ENCODE data around the gene OLFML2A. TPM values are rescaled to one million over a fixed set of nuclear protein-coding genes. Genes with fewer than 3 reads are reported as not detected.
A peak's percentile ranks its signal among the peaks of the same experiment; 100 is the strongest.

OLFML2A gene
- total and polyA plus RNA-seq, 2 experiments from 2014 or later: 2.2 to 3.4 TPM

- Histone ChIP-seq H2AFZ (peak overlapping the region; percentile 68), H3K36me3 (replicated peaks; ENCODE audit: insufficient read depth, low read depth) (no peaks in the 10 kb centered on the region), H3K4me3 (peak overlapping the region; percentile 57), H3K9me2 (replicated peaks; ENCODE audit: insufficient read depth) (no peaks in the 10 kb centered on the region), H3K27me3 (no peaks in the 10 kb centered on the region), H4K20me1 (ENCODE audit: insufficient read depth, poor library complexity, severe bottlenecking) (peaks cover 21% of the 10 kb centered on the region), H3K9me3 (ENCODE audit: low read depth) (no peaks in the 10 kb centered on the region), H3K4me2 (peak overlapping the region; percentile 99), H3K79me2 (peaks cover 2% of the 10 kb centered on the region), H3K27ac (no peak overlapping the region), H3K4me1 (ENCODE audit: insufficient read depth) (peaks cover 7% of the 10 kb centered on the region)
- WGBS (ENCODE audit: low lambda C conversion rate, missing lambda C conversion rate): 80% methylated on average over 10 of the region's 11 CpGs
- DNase-seq (ENCODE audit: low spot score): no peak
- no peak for TF ChIP-seq EZH2 (IDR thresholded peaks at IDR 0.05; ENCODE audit: borderline replicate concordance)
- TF ChIP-seq EZH2phosphoT487 (IDR thresholded peaks at IDR 0.05; ENCODE audit: low read depth, severe bottlenecking, unreplicated experiment): no peak
- TF ChIP-seq, protein P1, sequence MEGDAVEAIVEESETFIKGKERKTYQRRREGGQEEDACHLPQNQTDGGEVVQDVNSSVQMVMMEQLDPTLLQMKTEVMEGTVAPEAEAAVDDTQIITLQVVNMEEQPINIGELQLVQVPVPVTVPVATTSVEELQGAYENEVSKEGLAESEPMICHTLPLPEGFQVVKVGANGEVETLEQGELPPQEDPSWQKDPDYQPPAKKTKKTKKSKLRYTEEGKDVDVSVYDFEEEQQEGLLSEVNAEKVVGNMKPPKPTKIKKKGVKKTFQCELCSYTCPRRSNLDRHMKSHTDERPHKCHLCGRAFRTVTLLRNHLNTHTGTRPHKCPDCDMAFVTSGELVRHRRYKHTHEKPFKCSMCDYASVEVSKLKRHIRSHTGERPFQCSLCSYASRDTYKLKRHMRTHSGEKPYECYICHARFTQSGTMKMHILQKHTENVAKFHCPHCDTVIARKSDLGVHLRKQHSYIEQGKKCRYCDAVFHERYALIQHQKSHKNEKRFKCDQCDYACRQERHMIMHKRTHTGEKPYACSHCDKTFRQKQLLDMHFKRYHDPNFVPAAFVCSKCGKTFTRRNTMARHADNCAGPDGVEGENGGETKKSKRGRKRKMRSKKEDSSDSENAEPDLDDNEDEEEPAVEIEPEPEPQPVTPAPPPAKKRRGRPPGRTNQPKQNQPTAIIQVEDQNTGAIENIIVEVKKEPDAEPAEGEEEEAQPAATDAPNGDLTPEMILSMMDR (IDR thresholded peaks at IDR 0.05; ENCODE audit: poor library complexity): no peak
These were observed 76.7 kb downstream of the OLFML2A start for GRCh38 chr9:124853605-124854143.

- WGBS (ENCODE audit: low lambda C conversion rate, missing lambda C conversion rate): 94% methylated on average over 8 of the region's 8 CpGs
- Histone ChIP-seq H2AFZ (no peak overlapping the region), H3K4me3 (no peak overlapping the region), H4K20me1 (ENCODE audit: insufficient read depth, poor library complexity, severe bottlenecking) (peaks cover 26% of the 10 kb centered on the region), H3K4me1 (ENCODE audit: insufficient read depth) (peaks cover 7% of the 10 kb centered on the region), H3K36me3 (replicated peaks; ENCODE audit: insufficient read depth, low read depth) (no peaks in the 10 kb centered on the region), H3K27me3 (no peaks in the 10 kb centered on the region), H3K4me2 (no peak overlapping the region), H3K79me2 (peaks cover 4% of the 10 kb centered on the region), H3K27ac (no peak overlapping the region), H3K9me3 (ENCODE audit: low read depth) (no peaks in the 10 kb centered on the region), H3K9me2 (replicated peaks; ENCODE audit: insufficient read depth) (no peaks in the 10 kb centered on the region)
- DNase-seq (ENCODE audit: low spot score): no peak
- TF ChIP-seq, protein P1 (IDR thresholded peaks at IDR 0.05; ENCODE audit: poor library complexity): no peak
- TF ChIP-seq EZH2phosphoT487 (IDR thresholded peaks at IDR 0.05; ENCODE audit: low read depth, severe bottlenecking, unreplicated experiment) (no peak), EZH2 (IDR thresholded peaks at IDR 0.05; ENCODE audit: borderline replicate concordance) (no peak)
These were observed 77.2 kb downstream of the OLFML2A start for GRCh38 chr9:124854161-124854560.

GRCh38 chr9:124854822-124855221 is 77.9 kb downstream of the OLFML2A start:
- peaks cover 7% of the 10 kb centered on the region for H3K4me1 ChIP-seq (ENCODE audit: insufficient read depth)
- 74% methylated on average over 7 of the region's 7 CpGs for WGBS (ENCODE audit: low lambda C conversion rate, missing lambda C conversion rate)
- TF ChIP-seq EZH2 (IDR thresholded peaks at IDR 0.05; ENCODE audit: borderline replicate concordance): no peak
- no peak for TF ChIP-seq EZH2phosphoT487 (IDR thresholded peaks at IDR 0.05; ENCODE audit: low read depth, severe bottlenecking, unreplicated experiment)
- TF ChIP-seq, protein P1 (IDR thresholded peaks at IDR 0.05; ENCODE audit: poor library complexity): no peak

More at GRCh38 chr9:124854822-124855221, 77.9 kb downstream of the OLFML2A start:
- Histone ChIP-seq H3K27ac (no peak overlapping the region), H3K4me3 (no peak overlapping the region), H3K27me3 (no peaks in the 10 kb centered on the region), H3K4me2 (no peak overlapping the region), H3K9me3 (ENCODE audit: low read depth) (no peaks in the 10 kb centered on the region), H2AFZ (no peak overlapping the region), H3K9me2 (replicated peaks; ENCODE audit: insufficient read depth) (no peaks in the 10 kb centered on the region), H4K20me1 (ENCODE audit: insufficient read depth, poor library complexity, severe bottlenecking) (peaks cover 32% of the 10 kb centered on the region), H3K79me2 (peaks cover 11% of the 10 kb centered on the region), H3K36me3 (replicated peaks; ENCODE audit: insufficient read depth, low read depth) (no peaks in the 10 kb centered on the region)
- no peak for DNase-seq (ENCODE audit: low spot score)

All from hepatocyte (in vitro differentiated cells).